NCI-H2196 (cell line): ENCODE data around the gene LRRC45.

ENCODE experiments used
- DNase-seq: peaks from one replicate; lab custom pipeline; 2025; ENCODE audit not compliant: unreplicated experiment; lab: John Stamatoyannopoulos, UW

The LRRC45 gene

GRCh38 chr17:82007228-82007494 is 15.9 kb upstream of the LRRC45 start:
- no peak for DNase-seq

GRCh38 chr17:82007495-82008257 is 15.4 kb upstream of the LRRC45 start:
- DNase-seq: no peak

GRCh38 chr17:82008258-82008940 is 14.7 kb upstream of the LRRC45 start:
- DNase-seq: no peak

GRCh38 chr17:82008941-82009405 is 14.1 kb upstream of the LRRC45 start:
- DNase-seq: no peak

- DNase-seq: no peak
Observed at GRCh38 chr17:82009413-82009812, 13.7 kb upstream of the LRRC45 start.

- no peak for DNase-seq
Observed at GRCh38 chr17:82010575-82011525, 12.3 kb upstream of the LRRC45 start.

- DNase-seq: no peak
Observed at GRCh38 chr17:82011617-82012187, 11.4 kb upstream of the LRRC45 start.

- DNase-seq: no peak
Observed at GRCh38 chr17:82012261-82012639, 10.9 kb upstream of the LRRC45 start.

GRCh38 chr17:82012640-82013295 is 10.3 kb upstream of the LRRC45 start:
- DNase-seq: peak; percentile 64

- no peak for DNase-seq
Observed at GRCh38 chr17:82013341-82013740, 9.8 kb upstream of the LRRC45 start.

- DNase-seq: no peak
Observed at GRCh38 chr17:82013772-82014321, 9.3 kb upstream of the LRRC45 start.

- no peak for DNase-seq
Observed at GRCh38 chr17:82014432-82014831, 8.7 kb upstream of the LRRC45 start.

GRCh38 chr17:82014971-82015310 is 8.2 kb upstream of the LRRC45 start:
- no peak for DNase-seq

- DNase-seq: no peak
Observed at GRCh38 chr17:82015311-82015971, 7.7 kb upstream of the LRRC45 start.

- DNase-seq: no peak
Observed at GRCh38 chr17:82016061-82016874, 6.8 kb upstream of the LRRC45 start.

- DNase-seq: no peak
Observed at GRCh38 chr17:82016875-82017459, 6.1 kb upstream of the LRRC45 start.

- no peak for DNase-seq
Observed at GRCh38 chr17:82017612-82018151, 5.4 kb upstream of the LRRC45 start.

- DNase-seq: peak; percentile 61
Observed at GRCh38 chr17:82018152-82018988, 4.7 kb upstream of the LRRC45 start.
